Stomach smooth muscle (tissue), 2 donors: Measurements from ENCODE around the gene RPN1.
A peak's percentile ranks its signal among the peaks of the same experiment; 100 is the strongest.

Source experiments
- H3K27ac ChIP-seq: one replicate; pipeline ENCODE4 v1.7.0; 2013; ENCODE audit warnings: mild to moderate bottlenecking, low read length, inconsistent platforms
- H3K27me3 ChIP-seq, 2 donors: one replicate each; pipeline ENCODE4 v1.7.0; 2013; ENCODE audit warnings: low read length in 2 of 2; ENCODE audit not compliant: insufficient read depth in 2 of 2, control insufficient read depth in 1 of 2
- H3K36me3 ChIP-seq, 2 donors: one replicate each; pipeline ENCODE4 v1.7.0; 2013; ENCODE audit warnings: low read length in 2 of 2; ENCODE audit not compliant: control insufficient read depth in 2 of 2, insufficient read depth in 2 of 2
- H3K4me1 ChIP-seq: one replicate; pipeline ENCODE4 v1.7.0; 2013; ENCODE audit warnings: low read length; ENCODE audit not compliant: control insufficient read depth, insufficient read depth
- H3K4me3 ChIP-seq, 2 donors: one replicate each; pipeline ENCODE4 v1.7.0; 2013; ENCODE audit warnings: low read length in 2 of 2
- H3K9ac ChIP-seq, 2 donors: one replicate each; pipeline ENCODE4 v1.7.0; 2013; ENCODE audit warnings: low read length in 2 of 2, mild to moderate bottlenecking in 1 of 2
- H3K9me3 ChIP-seq, 2 donors: one replicate each; pipeline ENCODE4 v1.7.0; 2013; ENCODE audit warnings: low read length in 2 of 2; ENCODE audit not compliant: control insufficient read depth in 2 of 2
- donor health status: healthy.
- donor health status: Pancreatic carcinoma.

Gene RPN1

GRCh38 chr3:128609294-128609693, 41.3 kb downstream of the RPN1 start:
- Histone ChIP-seq H3K9ac (no peak overlapping the region), H3K9me3 (no peaks in the 10 kb centered on the region), H3K4me3 (no peak overlapping the region), H3K27me3 (no peaks in the 10 kb centered on the region), H3K4me1 (peaks cover 13% of the 10 kb centered on the region), H3K27ac (no peak overlapping the region), H3K36me3 (no peaks in the 10 kb centered on the region)

GRCh38 chr3:128607710-128608048, 42.9 kb downstream of the RPN1 start:
- no peak overlapping the region for H3K27ac ChIP-seq

GRCh38 chr3:128606094-128606493, 44.5 kb downstream of the RPN1 start:
- Histone ChIP-seq H3K9me3 (no peaks in the 10 kb centered on the region), H3K4me1 (peaks cover 13% of the 10 kb centered on the region), H3K27ac (no peak overlapping the region), H3K9ac (no peak overlapping the region), H3K4me3 (no peak overlapping the region), H3K36me3 (no peaks in the 10 kb centered on the region), H3K27me3 (peaks cover 0 to 3% of the 10 kb centered on the region in 2 donors)

More at GRCh38 chr3:128607710-128608048, 42.9 kb downstream of the RPN1 start:
- peaks cover 13% of the 10 kb centered on the region for H3K4me1 ChIP-seq
- peaks cover 0 to 3% of the 10 kb centered on the region in 2 donors for H3K27me3 ChIP-seq
- H3K9ac ChIP-seq: peak overlapping the region; percentile 32 to 58
- peak overlapping the region; percentile 59 to 81 for H3K4me3 ChIP-seq
- no peaks in the 10 kb centered on the region for H3K36me3 ChIP-seq
- H3K9me3 ChIP-seq: no peaks in the 10 kb centered on the region

GRCh38 chr3:128605091-128606046, 45.2 kb downstream of the RPN1 start:
- Histone ChIP-seq H3K27ac (no peak overlapping the region), H3K27me3 (peaks cover 0 to 3% of the 10 kb centered on the region in 2 donors), H3K9ac (no peak overlapping the region), H3K4me1 (peaks cover 13% of the 10 kb centered on the region), H3K9me3 (no peaks in the 10 kb centered on the region), H3K4me3 (no peak overlapping the region), H3K36me3 (no peaks in the 10 kb centered on the region)

- Histone ChIP-seq H3K36me3 (no peaks in the 10 kb centered on the region), H3K27ac (no peak overlapping the region), H3K4me1 (peaks cover 13% of the 10 kb centered on the region), H3K9ac (no peak overlapping the region), H3K9me3 (no peaks in the 10 kb centered on the region), H3K27me3 (peaks cover 0 to 3% of the 10 kb centered on the region in 2 donors), H3K4me3 (no peak overlapping the region)
These were observed 46.5 kb downstream of the RPN1 start for GRCh38 chr3:128603811-128604775.

GRCh38 chr3:128603313-128603712, 47.3 kb downstream of the RPN1 start:
- no peak overlapping the region for H3K27ac ChIP-seq
- no peaks in the 10 kb centered on the region for H3K36me3 ChIP-seq
- H3K9ac ChIP-seq: no peak overlapping the region
- H3K4me1 ChIP-seq: peaks cover 10% of the 10 kb centered on the region
- peaks cover 0 to 3% of the 10 kb centered on the region in 2 donors for H3K27me3 ChIP-seq
- no peak overlapping the region for H3K4me3 ChIP-seq
- no peaks in the 10 kb centered on the region for H3K9me3 ChIP-seq

GRCh38 chr3:128598884-128599664, 51.5 kb downstream of the RPN1 start:
- H3K27me3 ChIP-seq: peaks cover 2 to 3% of the 10 kb centered on the region in 2 donors
- H3K27ac ChIP-seq: no peak overlapping the region
- H3K9me3 ChIP-seq: no peaks in the 10 kb centered on the region
- H3K4me1 ChIP-seq: no peaks in the 10 kb centered on the region
- no peak overlapping the region for H3K4me3 ChIP-seq
- no peaks in the 10 kb centered on the region for H3K36me3 ChIP-seq
- H3K9ac ChIP-seq: no peak overlapping the region

- H3K27ac ChIP-seq: no peak overlapping the region
- no peaks in the 10 kb centered on the region for H3K4me1 ChIP-seq
- no peaks in the 10 kb centered on the region for H3K36me3 ChIP-seq
- H3K4me3 ChIP-seq: no peak overlapping the region
- no peaks in the 10 kb centered on the region for H3K9me3 ChIP-seq
- no peak overlapping the region for H3K9ac ChIP-seq
- H3K27me3 ChIP-seq: peaks cover 0 to 2% of the 10 kb centered on the region in 2 donors
These were observed 52.7 kb downstream of the RPN1 start for GRCh38 chr3:128597900-128598299.

GRCh38 chr3:128592864-128593263, 57.8 kb downstream of the RPN1 start:
- Histone ChIP-seq H3K36me3 (no peaks in the 10 kb centered on the region), H3K9me3 (peaks cover 2 to 4% of the 10 kb centered on the region in 2 donors), H3K27me3 (peaks cover 2 to 4% of the 10 kb centered on the region in 2 donors), H3K27ac (no peak overlapping the region), H3K4me1 (no peaks in the 10 kb centered on the region), H3K4me3 (no peak overlapping the region), H3K9ac (no peak overlapping the region)
